Stimulated activated naive CD8-positive, alpha-beta T cell treated with anti-CD3 and anti-CD28 coated beads, Interleukin-15, amount 100 ng/mL, for 72 hours (primary cell): ENCODE data around the gene SAMD15.
A peak's percentile ranks its signal among the peaks of the same experiment; 100 is the strongest.
"Not testable (repeated sequence)": the region's sequence is repeated elsewhere in the genome, so short reads cannot be mapped to it uniquely, and the experiment has no call there.

Experiments
- ATAC-seq: fragments of 150-1000 bp; cut with Tn5 transposase; 2 replicates; pipeline ENCODE4 v1.10.0; 2021; ENCODE audit warnings: mild to moderate bottlenecking, moderate library complexity
- DNase-seq, 2 donors: peaks; one replicate each; pipeline ENCODE4 v3.0.0; 2021 to 2022
- H3K27ac Mint-ChIP-seq, 2 donors: one replicate each; pipeline ENCODE4 v1.8.0; 2022; ENCODE audit warnings: mild to moderate bottlenecking in 2 of 2, mixed read lengths in 2 of 2, moderate library complexity in 2 of 2
- H3K27me3 Mint-ChIP-seq: one replicate; pipeline ENCODE4 v1.8.0; 2022; ENCODE audit warnings: mixed read lengths
- H3K4me1 Mint-ChIP-seq: one replicate; pipeline ENCODE4 v1.8.0; 2022; ENCODE audit warnings: mild to moderate bottlenecking, mixed read lengths
- H3K4me3 Mint-ChIP-seq, 2 donors: one replicate each; pipeline ENCODE4 v1.8.0; 2022; ENCODE audit warnings: mild to moderate bottlenecking in 2 of 2, mixed read lengths in 2 of 2, moderate library complexity in 1 of 2
- H3K9me3 Mint-ChIP-seq, 2 donors: one replicate each; pipeline ENCODE4 v1.8.0; 2022; ENCODE audit warnings: mixed read lengths in 2 of 2

Gene SAMD15

GRCh38 chr14:77376771-77377501 is at the start of gene SAMD15, which contains the start of gene TMED8:
Gene SAMD15 (plus strand): TSS chr14:77377379. CDS start chr14:77377419, 40 bp downstream.
Gene TMED8 (minus strand): TSS chr14:77377094. CDS start chr14:77377053, 41 bp downstream.
- Mint-ChIP-seq H3K27ac (peak within 1 kb of the TSS; percentile 96 to 97), H3K9me3 (peaks cover 11 to 13% of the 10 kb centered on the region in 2 donors), H3K4me3 (peak within 1 kb of the TSS in 1 of 2 donors; percentile 96), H3K4me1 (peaks cover 40% of the 10 kb centered on the region), H3K27me3 (no peaks in the 10 kb centered on the region)
- ATAC-seq (peak; percentile 96), DNase-seq (peak; percentile 84)

GRCh38 chr14:77329872-77330271 is 47.3 kb upstream of the SAMD15 start:
- DNase-seq: no peak
- peak; percentile 5 for ATAC-seq
- Mint-ChIP-seq H3K27me3 (no peaks in the 10 kb centered on the region), H3K27ac (no peak overlapping the region), H3K4me1 (no peaks in the 10 kb centered on the region), H3K4me3 (no peak overlapping the region), H3K9me3 (no peaks in the 10 kb centered on the region)

GRCh38 chr14:77335576-77335975 is 41.6 kb upstream of the SAMD15 start:
- ATAC-seq: no peak
- no peak for DNase-seq
- Mint-ChIP-seq H3K4me1 (no peaks in the 10 kb centered on the region), H3K9me3 (no peaks in the 10 kb centered on the region), H3K27ac (no peak overlapping the region), H3K4me3 (no peak overlapping the region), H3K27me3 (no peaks in the 10 kb centered on the region)

GRCh38 chr14:77337255-77337654 is 39.9 kb upstream of the SAMD15 start:
- not testable (repeated sequence) for H3K27me3 Mint-ChIP-seq, DNase-seq, H3K9me3 Mint-ChIP-seq, H3K27ac Mint-ChIP-seq, H3K4me3 Mint-ChIP-seq, H3K4me1 Mint-ChIP-seq, ATAC-seq

- ATAC-seq (no peak), DNase-seq (no peak)
- Mint-ChIP-seq H3K27me3 (no peaks in the 10 kb centered on the region), H3K9me3 (no peaks in the 10 kb centered on the region), H3K4me3 (no peak overlapping the region), H3K27ac (no peak overlapping the region), H3K4me1 (no peaks in the 10 kb centered on the region)
Observed at GRCh38 chr14:77337880-77338279, 39.3 kb upstream of the SAMD15 start.

- ATAC-seq (no peak), DNase-seq (no peak)
- Mint-ChIP-seq H3K9me3 (no peaks in the 10 kb centered on the region), H3K4me1 (no peaks in the 10 kb centered on the region), H3K4me3 (no peak overlapping the region), H3K27me3 (no peaks in the 10 kb centered on the region), H3K27ac (no peak overlapping the region)
Observed at GRCh38 chr14:77338302-77338701, 38.9 kb upstream of the SAMD15 start.

GRCh38 chr14:77339407-77339806 is 37.8 kb upstream of the SAMD15 start:
- no peak for ATAC-seq
- H3K9me3 Mint-ChIP-seq: no peaks in the 10 kb centered on the region
- no peak for DNase-seq
- no peaks in the 10 kb centered on the region for H3K4me1 Mint-ChIP-seq
- H3K27ac Mint-ChIP-seq: peak overlapping the region in 1 of 2 donors; percentile 50
- no peaks in the 10 kb centered on the region for H3K27me3 Mint-ChIP-seq
- no peak overlapping the region for H3K4me3 Mint-ChIP-seq

- Mint-ChIP-seq H3K9me3 (no peaks in the 10 kb centered on the region), H3K27me3 (no peaks in the 10 kb centered on the region), H3K27ac (no peak overlapping the region), H3K4me1 (no peaks in the 10 kb centered on the region), H3K4me3 (no peak overlapping the region)
- DNase-seq: no peak
- ATAC-seq: no peak
Observed at GRCh38 chr14:77340389-77340788, 36.8 kb upstream of the SAMD15 start.

GRCh38 chr14:77342726-77343397 is 34.3 kb upstream of the SAMD15 start:
- DNase-seq (no peak), ATAC-seq (no peak)
- Mint-ChIP-seq H3K4me1 (no peaks in the 10 kb centered on the region), H3K27ac (no peak overlapping the region), H3K9me3 (no peaks in the 10 kb centered on the region), H3K27me3 (no peaks in the 10 kb centered on the region), H3K4me3 (no peak overlapping the region)

GRCh38 chr14:77343662-77344061 is 33.5 kb upstream of the SAMD15 start:
- peak overlapping the region in 1 of 2 donors; percentile 23 for H3K27ac Mint-ChIP-seq
- H3K27me3 Mint-ChIP-seq: no peaks in the 10 kb centered on the region
- ATAC-seq: no peak
- no peak overlapping the region for H3K4me3 Mint-ChIP-seq
- H3K9me3 Mint-ChIP-seq: no peaks in the 10 kb centered on the region
- DNase-seq: no peak
- no peaks in the 10 kb centered on the region for H3K4me1 Mint-ChIP-seq

GRCh38 chr14:77344377-77344996 is 32.7 kb upstream of the SAMD15 start:
- no peak for ATAC-seq
- no peaks in the 10 kb centered on the region for H3K9me3 Mint-ChIP-seq
- H3K4me1 Mint-ChIP-seq: no peaks in the 10 kb centered on the region
- H3K27me3 Mint-ChIP-seq: no peaks in the 10 kb centered on the region
- no peak overlapping the region for H3K27ac Mint-ChIP-seq
- no peak for DNase-seq
- no peak overlapping the region for H3K4me3 Mint-ChIP-seq

GRCh38 chr14:77346495-77346894 is 30.7 kb upstream of the SAMD15 start:
- H3K27ac Mint-ChIP-seq: no peak overlapping the region
- DNase-seq: no peak
- ATAC-seq: no peak
- H3K9me3 Mint-ChIP-seq: no peaks in the 10 kb centered on the region
- no peaks in the 10 kb centered on the region for H3K27me3 Mint-ChIP-seq
- H3K4me3 Mint-ChIP-seq: no peak overlapping the region
- H3K4me1 Mint-ChIP-seq: no peaks in the 10 kb centered on the region

- H3K27me3 Mint-ChIP-seq: no peaks in the 10 kb centered on the region
- ATAC-seq (no peak), DNase-seq (no peak)
- no peaks in the 10 kb centered on the region for H3K9me3 Mint-ChIP-seq
- H3K4me3 Mint-ChIP-seq: no peak overlapping the region
- H3K4me1 Mint-ChIP-seq: no peaks in the 10 kb centered on the region
- no peak overlapping the region for H3K27ac Mint-ChIP-seq
Observed at GRCh38 chr14:77347751-77348150, 29.4 kb upstream of the SAMD15 start.

GRCh38 chr14:77353469-77354141 is 23.6 kb upstream of the SAMD15 start:
- H3K27ac Mint-ChIP-seq: peak overlapping the region in 1 of 2 donors; percentile 10
- H3K4me3 Mint-ChIP-seq: no peak overlapping the region
- H3K4me1 Mint-ChIP-seq: no peaks in the 10 kb centered on the region
- no peak for DNase-seq
- no peaks in the 10 kb centered on the region for H3K27me3 Mint-ChIP-seq
- ATAC-seq: no peak
- H3K9me3 Mint-ChIP-seq: no peaks in the 10 kb centered on the region

GRCh38 chr14:77355811-77356210 is 21.4 kb upstream of the SAMD15 start:
- no peak overlapping the region for H3K4me3 Mint-ChIP-seq
- no peaks in the 10 kb centered on the region for H3K9me3 Mint-ChIP-seq
- no peaks in the 10 kb centered on the region for H3K27me3 Mint-ChIP-seq
- DNase-seq (no peak), ATAC-seq (no peak)
- H3K27ac Mint-ChIP-seq: no peak overlapping the region
- no peaks in the 10 kb centered on the region for H3K4me1 Mint-ChIP-seq

- Mint-ChIP-seq H3K27me3 (no peaks in the 10 kb centered on the region), H3K27ac (no peak overlapping the region), H3K9me3 (no peaks in the 10 kb centered on the region), H3K4me3 (no peak overlapping the region), H3K4me1 (no peaks in the 10 kb centered on the region)
- ATAC-seq (no peak), DNase-seq (no peak)
Observed at GRCh38 chr14:77356899-77357298, 20.3 kb upstream of the SAMD15 start.
